Kasumi-1 (cell line): ENCODE results near the gene ZNF556.

Experiments used
- DNase-seq, 2 experiments: peaks; one replicate each; lab custom pipeline; 2025; lab: John Stamatoyannopoulos, UW

The ZNF556 gene

GRCh38 chr19:2905918-2906519 is 38.9 kb downstream of the ZNF556 start:
- no peak for DNase-seq

GRCh38 chr19:2906631-2907195 is 39.6 kb downstream of the ZNF556 start:
- no peak for DNase-seq

DNA sequence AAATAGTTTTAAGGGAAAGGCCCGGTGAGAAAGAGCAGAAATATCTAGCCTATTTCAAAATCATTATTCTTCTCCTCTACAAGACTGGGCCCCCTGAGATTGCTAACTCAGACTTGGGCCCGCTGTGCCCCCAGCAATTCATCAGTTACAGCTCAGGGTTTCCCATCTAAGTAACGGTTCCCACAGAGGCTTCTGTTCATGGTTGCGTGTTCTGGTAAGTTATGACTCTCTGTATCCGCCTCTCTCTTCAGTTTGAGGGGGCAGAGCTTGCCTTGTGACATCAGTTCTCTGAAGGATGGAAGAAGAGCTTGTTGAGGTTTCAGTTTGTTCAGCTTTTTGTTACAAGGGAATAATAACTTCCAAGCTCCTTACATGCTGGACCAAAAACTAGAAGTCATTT is 45.2 kb downstream of the ZNF556 start:
- DNase-seq = no peak

DNA sequence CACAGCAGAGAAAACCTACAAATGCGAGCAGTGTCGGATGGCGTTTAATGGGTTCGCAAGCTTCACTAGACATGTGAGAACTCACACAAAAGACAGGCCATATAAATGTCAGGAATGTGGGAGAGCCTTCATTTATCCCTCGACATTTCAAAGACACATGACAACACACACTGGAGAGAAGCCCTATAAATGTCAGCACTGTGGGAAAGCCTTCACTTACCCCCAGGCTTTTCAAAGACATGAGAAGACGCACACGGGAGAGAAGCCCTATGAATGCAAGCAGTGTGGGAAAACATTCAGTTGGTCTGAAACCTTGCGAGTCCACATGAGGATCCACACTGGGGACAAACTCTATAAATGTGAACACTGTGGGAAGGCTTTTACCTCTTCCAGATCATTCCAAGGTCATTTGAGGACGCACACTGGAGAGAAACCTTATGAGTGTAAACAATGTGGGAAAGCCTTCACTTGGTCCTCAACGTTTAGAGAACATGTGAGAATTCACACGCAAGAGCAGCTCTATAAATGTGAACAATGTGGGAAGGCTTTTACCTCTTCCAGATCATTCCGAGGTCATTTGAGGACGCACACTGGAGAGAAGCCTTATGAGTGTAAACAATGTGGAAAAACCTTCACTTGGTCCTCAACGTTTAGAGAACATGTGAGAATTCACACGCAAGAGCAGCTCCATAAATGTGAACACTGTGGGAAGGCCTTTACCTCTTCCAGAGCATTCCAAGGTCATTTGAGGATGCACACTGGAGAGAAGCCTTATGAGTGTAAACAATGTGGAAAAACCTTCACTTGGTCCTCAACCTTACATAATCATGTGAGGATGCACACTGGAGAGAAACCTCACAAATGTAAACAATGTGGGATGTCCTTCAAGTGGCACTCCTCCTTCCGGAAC is 50.4 kb downstream of the ZNF556 start:
- no peak for DNase-seq

DNA sequence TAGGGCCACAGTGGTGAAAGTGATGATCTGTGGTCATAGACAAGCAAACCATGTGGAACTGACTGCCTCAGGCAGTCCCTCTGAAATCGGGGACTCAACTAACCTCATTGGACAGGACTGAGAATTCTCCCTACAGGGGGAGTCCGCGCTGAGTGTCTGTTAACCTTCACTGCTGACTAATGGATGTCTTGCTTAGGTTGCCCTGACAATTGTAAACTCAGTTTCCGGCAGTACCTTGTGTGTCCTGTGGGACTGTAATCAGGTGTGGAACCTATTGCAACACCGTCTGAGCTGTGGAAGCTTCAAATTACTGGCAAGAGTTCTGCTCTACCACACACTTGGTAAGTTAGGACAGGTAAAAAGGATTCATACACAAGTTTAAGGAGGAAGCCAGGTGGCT is 55.9 kb downstream of the ZNF556 start:
- no peak for DNase-seq

DNA sequence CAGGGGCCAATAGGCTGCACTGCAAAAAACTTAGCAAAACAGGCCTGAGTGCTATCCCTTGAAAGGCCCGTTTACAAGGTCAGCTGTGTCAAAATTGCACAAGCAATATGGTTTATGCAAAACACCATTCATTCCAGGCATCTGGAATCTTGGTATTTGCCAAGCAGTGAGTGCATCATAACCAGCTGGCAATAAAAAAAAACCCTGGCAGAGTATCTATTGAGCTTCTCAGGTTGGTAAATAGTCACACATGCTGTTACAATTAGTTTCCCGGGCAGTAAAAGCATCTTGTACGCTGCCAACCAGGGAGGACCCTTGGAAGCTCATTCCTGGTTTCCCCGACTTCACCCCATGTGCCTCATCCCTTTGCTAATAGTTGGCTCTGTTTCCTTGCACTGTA is 56.4 kb downstream of the ZNF556 start:
- no peak for DNase-seq

DNA sequence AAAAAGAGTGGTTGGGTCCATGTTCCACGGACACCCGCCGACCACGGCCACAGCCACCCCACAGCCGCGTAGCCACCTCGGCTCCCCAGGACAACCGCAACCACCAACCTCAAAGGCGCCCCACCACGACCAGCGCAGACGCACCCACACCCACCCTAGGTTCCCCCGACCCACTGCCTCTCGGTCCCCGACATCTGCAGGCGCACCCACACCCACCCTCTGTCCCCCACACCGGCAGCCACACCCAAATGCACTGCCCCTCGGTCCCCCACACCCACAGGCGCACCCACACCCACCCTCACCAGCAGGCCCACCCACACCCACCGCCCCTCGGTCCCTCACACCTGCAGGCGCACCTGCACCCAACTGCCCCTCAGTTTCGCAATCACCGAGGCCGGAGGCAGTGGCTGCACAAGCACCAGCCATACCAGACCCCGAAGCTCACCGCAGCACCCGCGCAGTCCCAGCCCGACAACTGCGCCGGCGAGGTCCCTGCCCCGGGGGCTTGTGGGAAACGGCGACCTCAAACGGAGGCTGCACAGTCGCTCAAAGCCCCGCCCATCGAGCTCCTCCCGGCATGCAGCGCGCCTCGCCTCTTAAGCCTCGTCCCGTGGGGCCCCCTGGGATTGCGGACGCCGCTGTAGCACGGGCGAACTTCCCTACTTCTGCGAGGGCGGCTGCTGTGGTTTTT is 59.4 kb downstream of the ZNF556 start:
- no peak for DNase-seq

DNA sequence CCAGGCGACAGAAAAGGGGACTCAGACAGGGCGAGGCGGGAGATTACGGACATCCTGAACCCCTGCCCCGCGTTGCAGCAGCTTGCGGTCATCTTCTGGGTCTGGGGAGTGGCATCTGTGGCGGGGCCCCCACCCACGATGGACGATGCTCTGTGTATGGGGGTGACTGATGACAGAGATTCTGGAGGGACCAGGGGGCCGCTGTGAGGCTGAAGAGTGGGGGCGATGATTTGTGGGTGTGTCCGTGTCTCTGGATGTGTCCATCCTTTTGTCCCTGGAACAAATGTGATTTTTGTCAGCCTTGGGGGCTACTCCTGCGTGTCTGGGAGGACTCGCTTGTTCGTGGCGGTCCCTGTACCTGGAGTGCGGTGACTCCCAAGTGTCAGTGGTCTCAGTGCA is 59.9 kb downstream of the ZNF556 start:
- DNase-seq = no peak
